Stimulated activated CD8-positive, alpha-beta memory T cell treated with anti-CD3 and anti-CD28 coated beads, Interleukin-2, amount 100 ng/mL, for 1 hour (primary cell): Measurements from ENCODE around the gene ADIPOR1.

Experiments used
- DNase-seq, 2 donors: peaks; one replicate each; pipeline ENCODE4 v3.0.0-alpha.2; 2020; ENCODE audit warnings: low read depth in 2 of 2

The ADIPOR1 gene

GRCh38 chr1:202968895-202969295 lies 10.8 kb upstream of the ADIPOR1 start:
- no peak for DNase-seq

GRCh38 chr1:202968351-202968750 lies 10.2 kb upstream of the ADIPOR1 start:
- DNase-seq, result no peak

- no peak for DNase-seq
Measured at GRCh38 chr1:202967684-202968281, 9.7 kb upstream of the ADIPOR1 start.

- DNase-seq, result no peak
Measured at GRCh38 chr1:202966006-202966898, 8.1 kb upstream of the ADIPOR1 start.

- DNase-seq, result no peak
Measured at GRCh38 chr1:202965422-202965821, 7.3 kb upstream of the ADIPOR1 start.

GRCh38 chr1:202964791-202965410 lies 6.8 kb upstream of the ADIPOR1 start:
- DNase-seq, result no peak

GRCh38 chr1:202961220-202961880 lies 3.2 kb upstream of the ADIPOR1 start:
- no peak for DNase-seq

- no peak for DNase-seq
Measured at GRCh38 chr1:202959276-202959620, 1.1 kb upstream of the ADIPOR1 start.

GRCh38 chr1:202958544-202959275 lies 598 bp upstream of the ADIPOR1 start:
- DNase-seq, result no peak

GRCh38 chr1:202956969-202957368 lies 1.1 kb downstream of the ADIPOR1 start:
- no peak for DNase-seq

- no peak for DNase-seq
Measured at GRCh38 chr1:202954057-202954745, 3.9 kb downstream of the ADIPOR1 start.

GRCh38 chr1:202953392-202953791 lies 4.7 kb downstream of the ADIPOR1 start:
- no peak for DNase-seq

GRCh38 chr1:202952818-202953217 lies 5.3 kb downstream of the ADIPOR1 start:
- no peak for DNase-seq

GRCh38 chr1:202952099-202952498 lies 6.0 kb downstream of the ADIPOR1 start:
- DNase-seq, result no peak

- DNase-seq, result no peak
Measured at GRCh38 chr1:202951437-202951836, 6.7 kb downstream of the ADIPOR1 start.

GRCh38 chr1:202945483-202945882 lies 12.6 kb downstream of the ADIPOR1 start:
- no peak for DNase-seq

- no peak for DNase-seq
Measured at GRCh38 chr1:202944438-202944921, 13.6 kb downstream of the ADIPOR1 start.

GRCh38 chr1:202942426-202942825 lies 15.7 kb downstream of the ADIPOR1 start:
- DNase-seq, result no peak

GRCh38 chr1:202941372-202941771 lies 16.7 kb downstream of the ADIPOR1 start:
- no peak for DNase-seq

- DNase-seq, result no peak
Measured at GRCh38 chr1:202940561-202940960, 17.6 kb downstream of the ADIPOR1 start.
